Activated CD8-positive, alpha-beta memory T cell treated with anti-CD3 and anti-CD28 coated beads for 36 hours (primary cell): ENCODE results near the gene MLIP. TPM values are rescaled to one million over a fixed set of nuclear protein-coding genes. Genes with fewer than 3 reads are reported as not detected.

Experiments
- CTCF ChIA-PET: fragments of 350-600 bp; sonication (Branson Sonifier 250); formaldehyde crosslinking; loops from one replicate; lab custom pipeline; 2021; ENCODE audit warnings: antibody characterized with exemption; lab: Charles Lee
- POLR2A ChIA-PET: fragments of 350-600 bp; sonication (Branson Sonifier 250); formaldehyde crosslinking; loops from one replicate; lab custom pipeline; 2021; ENCODE audit warnings: antibody characterized with exemption; lab: Charles Lee
- total RNA-seq, 2 experiments: library from RNA; stranded (reverse); gene quantifications; one replicate each; pipeline ENCODE4 v1.2.3, GENCODE V29; 2021

The MLIP gene
- total RNA-seq, 2 experiments from 2014 or later = not detected

GRCh38 chr6:54094293-54094692 is 16.9 kb upstream of the MLIP start:
- ChIA-PET CTCF (no interaction called here), POLR2A (no interaction called here)

- ChIA-PET POLR2A (no interaction called here), CTCF (no interaction called here)
Observed at GRCh38 chr6:54094786-54095185, 16.5 kb upstream of the MLIP start.

- POLR2A ChIA-PET = no interaction called here
Observed at GRCh38 chr6:54095723-54096122, 15.5 kb upstream of the MLIP start.

GRCh38 chr6:54096811-54097210 is 14.4 kb upstream of the MLIP start:
- ChIA-PET POLR2A (no interaction called here), CTCF (no interaction called here)

More at GRCh38 chr6:54095723-54096122, 15.5 kb upstream of the MLIP start:
- CTCF ChIA-PET = no interaction called here

GRCh38 chr6:54097753-54098152 is 13.5 kb upstream of the MLIP start:
- CTCF ChIA-PET = interaction anchor here (0.6 kb wide), 1 partner anchor 97 kb away, joined by 3 read pairs; no protein-coding TSS in a partner anchor
- POLR2A ChIA-PET = no interaction called here

- CTCF ChIA-PET = no interaction called here
Observed at GRCh38 chr6:54098450-54099044, 12.7 kb upstream of the MLIP start.

GRCh38 chr6:54099225-54099624 is 12.0 kb upstream of the MLIP start:
- POLR2A ChIA-PET = no interaction called here
- CTCF ChIA-PET = no interaction called here

More at GRCh38 chr6:54098450-54099044, 12.7 kb upstream of the MLIP start:
- POLR2A ChIA-PET = no interaction called here

- ChIA-PET POLR2A (no interaction called here), CTCF (no interaction called here)
Observed at GRCh38 chr6:54100411-54101006, 10.7 kb upstream of the MLIP start.

GRCh38 chr6:54102238-54102637 is 9.0 kb upstream of the MLIP start:
- CTCF ChIA-PET = no interaction called here
- POLR2A ChIA-PET = no interaction called here

GRCh38 chr6:54103497-54103896 is 7.7 kb upstream of the MLIP start:
- ChIA-PET CTCF (no interaction called here), POLR2A (no interaction called here)

GRCh38 chr6:54106727-54107126 is 4.5 kb upstream of the MLIP start:
- CTCF ChIA-PET = no interaction called here
- POLR2A ChIA-PET = no interaction called here

GRCh38 chr6:54107470-54108090 is 3.7 kb upstream of the MLIP start:
- POLR2A ChIA-PET = no interaction called here
- CTCF ChIA-PET = no interaction called here

GRCh38 chr6:54108271-54108670 is 3.0 kb upstream of the MLIP start:
- ChIA-PET POLR2A (no interaction called here), CTCF (no interaction called here)

GRCh38 chr6:54109586-54109985 is 1.7 kb upstream of the MLIP start:
- POLR2A ChIA-PET = no interaction called here
- CTCF ChIA-PET = no interaction called here

- POLR2A ChIA-PET = no interaction called here
- CTCF ChIA-PET = no interaction called here
Observed at GRCh38 chr6:54112151-54112650, 958 bp downstream of the MLIP start.

- ChIA-PET POLR2A (no interaction called here), CTCF (no interaction called here)
Observed at GRCh38 chr6:54114991-54115390, 3.7 kb downstream of the MLIP start.

- ChIA-PET CTCF (no interaction called here), POLR2A (no interaction called here)
Observed at GRCh38 chr6:54115966-54116365, 4.7 kb downstream of the MLIP start.

- POLR2A ChIA-PET = no interaction called here
- CTCF ChIA-PET = no interaction called here
Observed at GRCh38 chr6:54118117-54118516, 6.9 kb downstream of the MLIP start.

- ChIA-PET CTCF (no interaction called here), POLR2A (no interaction called here)
Observed at GRCh38 chr6:54125493-54125892, 14.2 kb downstream of the MLIP start.

- ChIA-PET CTCF (no interaction called here), POLR2A (no interaction called here)
Observed at GRCh38 chr6:54130179-54130578, 18.9 kb downstream of the MLIP start.

GRCh38 chr6:54132587-54132986 is 21.3 kb downstream of the MLIP start:
- CTCF ChIA-PET = no interaction called here
- POLR2A ChIA-PET = no interaction called here
